SIG-M5 treated with dmso at 0.1 percent for 504 hours (cell line): ENCODE results near the gene UTP15.

Source experiments
- DNase-seq: peaks from one replicate; lab custom pipeline; 2025; ENCODE audit not compliant: unreplicated experiment; lab: John Stamatoyannopoulos, UW

The UTP15 gene

GRCh38 chr5:73565139-73565968 is at the start of gene UTP15, which contains the start of gene ANKRA2:
Gene UTP15 (plus strand): TSS chr5:73565743. CDS start chr5:73567345, 1,602 bp downstream.
Gene ANKRA2 (minus strand): TSS chr5:73565639. CDS start chr5:73562881, 2,758 bp downstream.
- peak; percentile 94 for DNase-seq

- DNase-seq = peak; percentile 92
Measured at GRCh38 chr5:73519531-73520283, 45.8 kb upstream of the UTP15 start.

GRCh38 chr5:73522989-73523388 is 42.6 kb upstream of the UTP15 start:
- no peak for DNase-seq

- no peak for DNase-seq
Measured at GRCh38 chr5:73523861-73524260, 41.7 kb upstream of the UTP15 start.

GRCh38 chr5:73525606-73526203 is 39.8 kb upstream of the UTP15 start:
- DNase-seq = no peak

- peak; percentile 23 for DNase-seq
Measured at GRCh38 chr5:73528248-73528647, 37.3 kb upstream of the UTP15 start.

- no peak for DNase-seq
Measured at GRCh38 chr5:73529081-73529480, 36.5 kb upstream of the UTP15 start.

GRCh38 chr5:73531356-73531755 is 34.2 kb upstream of the UTP15 start:
- no peak for DNase-seq

- DNase-seq = no peak
Measured at GRCh38 chr5:73532195-73532594, 33.3 kb upstream of the UTP15 start.

GRCh38 chr5:73534011-73534644 is 31.4 kb upstream of the UTP15 start:
- no peak for DNase-seq

GRCh38 chr5:73534971-73535370 is 30.6 kb upstream of the UTP15 start:
- DNase-seq = no peak

- no peak for DNase-seq
Measured at GRCh38 chr5:73539730-73540129, 25.8 kb upstream of the UTP15 start.

GRCh38 chr5:73540192-73540591 is 25.4 kb upstream of the UTP15 start:
- peak; percentile 23 for DNase-seq

- no peak for DNase-seq
Measured at GRCh38 chr5:73542020-73542419, 23.5 kb upstream of the UTP15 start.

GRCh38 chr5:73544429-73545402 is 20.8 kb upstream of the UTP15 start:
- no peak for DNase-seq

GRCh38 chr5:73545403-73545779 is 20.2 kb upstream of the UTP15 start:
- DNase-seq = no peak

- no peak for DNase-seq
Measured at GRCh38 chr5:73550016-73550415, 15.5 kb upstream of the UTP15 start.

- DNase-seq = no peak
Measured at GRCh38 chr5:73552642-73553041, 12.9 kb upstream of the UTP15 start.

- DNase-seq = no peak
Measured at GRCh38 chr5:73558950-73559349, 6.6 kb upstream of the UTP15 start.

- no peak for DNase-seq
Measured at GRCh38 chr5:73564018-73564417, 1.5 kb upstream of the UTP15 start.
